SK-MEL-5 (cell line): ENCODE data around the gene PARVB. TPM values are rescaled to one million over a fixed set of nuclear protein-coding genes. Genes with fewer than 3 reads are reported as not detected.

Experiments used
- DNase-seq: peaks from one replicate; pipeline ENCODE4 v3.0.0-alpha.2; 2016; ENCODE audit warnings: low read depth, low spot score
- in situ Hi-C: cut with HindIII; loops from 2 replicates; pipeline ENCODE4 v1.10.0; 2016; ENCODE audit warnings: low sequenced_read_pairs, high pct_unique_total_duplicates, low pct_unique_long_range_greater_than_20kb
- total RNA-seq: library from RNA; depleted of rRNA; stranded (reverse); fragments of >200 nt; shearing (Covaris generic); gene quantifications from 2 replicates; pipeline ENCODE4 v1.2.3, GENCODE V29; 2014

The PARVB gene
- total RNA-seq, 1 experiment from 2014 or later, result 164 TPM

DNA sequence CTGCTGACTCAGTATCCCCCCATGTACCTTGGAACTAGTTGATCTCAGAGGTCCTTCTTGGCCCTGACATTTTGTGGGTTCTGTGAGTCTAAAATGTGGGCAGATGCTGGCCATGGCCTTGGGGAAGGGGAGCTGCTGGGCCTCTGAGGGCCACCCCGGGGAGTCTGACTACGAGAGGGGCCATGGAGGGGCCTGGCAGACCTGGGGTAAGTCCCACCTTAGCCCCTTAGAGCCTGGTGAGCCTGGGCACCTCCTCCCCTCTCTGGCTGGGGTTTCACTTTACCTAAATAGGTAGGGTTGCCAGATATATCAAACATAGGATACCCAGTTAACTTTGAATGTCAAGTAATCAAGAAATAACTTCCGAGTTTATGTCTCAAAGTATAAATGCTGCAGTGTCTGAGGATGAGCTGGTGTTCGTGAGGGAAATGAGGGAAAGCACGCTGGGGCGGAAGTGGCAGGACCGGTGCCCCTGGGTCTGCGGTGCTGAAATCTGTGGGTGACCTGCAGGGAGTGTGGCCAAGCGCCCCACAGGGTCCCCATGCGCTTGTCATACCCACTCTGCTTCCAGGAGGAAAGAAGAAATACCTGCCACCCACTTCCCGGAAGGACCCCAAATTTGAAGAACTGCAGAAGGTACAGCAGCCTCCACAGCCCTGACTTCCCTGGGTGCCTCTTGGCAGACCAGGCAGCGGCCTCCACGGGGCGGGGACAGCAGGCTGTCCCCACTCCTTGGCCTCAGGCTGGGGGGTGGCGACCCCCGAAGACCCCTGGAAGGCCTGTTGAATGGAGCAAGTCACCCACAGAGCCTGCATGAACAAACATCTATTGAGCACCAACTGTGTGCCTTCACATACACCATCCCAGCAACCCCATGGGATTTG is 161.4 kb downstream of the PARVB start:
- no peak for DNase-seq

DNA sequence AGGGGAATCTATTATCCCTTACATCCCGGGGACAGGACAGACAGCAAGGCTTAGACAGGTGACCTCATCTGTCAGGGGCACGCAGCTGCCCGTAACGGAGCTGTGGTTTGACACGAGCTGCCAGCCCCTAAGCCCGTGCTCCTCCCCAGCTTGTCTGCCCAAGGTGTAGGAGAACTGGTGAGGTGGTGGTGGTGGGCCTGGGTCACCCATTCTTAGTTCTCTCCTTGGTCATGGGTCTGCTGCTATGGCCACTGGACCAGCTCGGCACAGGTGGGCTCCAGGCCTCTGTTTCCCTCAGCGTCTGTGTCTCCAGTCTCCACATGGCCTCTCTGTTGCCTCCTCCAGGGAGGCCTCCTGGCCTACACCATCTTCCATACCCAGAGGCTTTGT is 162.0 kb downstream of the PARVB start:
- DNase-seq, result no peak
- in situ Hi-C loops, result no loop called here

More for the DNA sequence above, 161.4 kb downstream of the PARVB start:
- in situ Hi-C loops, result no loop called here

DNA sequence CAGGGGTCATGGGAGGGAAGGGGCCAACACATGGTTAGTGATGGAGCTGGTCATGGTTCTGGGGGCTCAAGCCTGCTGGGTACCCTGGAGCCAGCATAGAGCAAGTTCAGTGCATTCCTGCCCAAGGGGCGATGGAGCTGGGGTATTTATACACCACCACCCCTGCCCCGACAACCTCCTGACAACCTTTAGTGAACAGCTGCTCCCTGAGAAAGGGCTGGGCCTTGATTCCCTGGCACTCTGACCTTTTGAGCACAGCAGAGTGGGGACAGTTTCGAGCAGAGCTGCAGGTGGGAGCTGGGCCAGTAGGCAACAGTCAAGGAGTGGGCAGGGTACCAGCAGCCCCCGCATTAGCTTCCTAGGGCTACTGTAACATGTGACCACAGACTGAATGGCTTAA is 162.6 kb downstream of the PARVB start:
- DNase-seq, result no peak
- in situ Hi-C loops, result no loop called here

DNA sequence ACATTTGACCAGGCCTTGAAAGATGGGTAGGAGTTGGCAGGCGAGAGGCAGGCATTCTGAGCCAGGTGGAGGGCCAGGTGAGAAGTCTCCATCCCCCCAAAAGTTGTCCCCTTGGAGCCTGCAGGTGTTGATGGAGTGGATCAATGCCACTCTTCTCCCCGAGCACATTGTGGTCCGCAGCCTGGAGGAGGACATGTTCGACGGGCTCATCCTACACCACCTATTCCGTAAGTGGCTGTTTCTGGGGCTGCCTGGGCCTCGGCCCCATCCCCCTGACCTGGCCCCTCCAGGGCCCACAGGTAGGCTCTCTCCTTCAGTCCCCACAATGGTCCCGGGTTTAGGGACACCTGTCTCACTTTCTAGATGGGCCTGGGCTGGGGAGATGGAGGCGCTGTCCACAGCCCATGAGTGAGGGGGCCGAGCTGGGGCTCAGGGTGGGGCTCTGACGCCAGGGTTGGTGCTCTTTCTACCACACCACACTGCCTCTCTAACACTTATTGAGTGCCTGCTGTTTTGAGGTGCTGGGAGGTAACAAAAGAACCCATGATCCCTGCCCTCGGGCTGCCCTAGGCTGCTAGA is 163.6 kb downstream of the PARVB start:
- no peak for DNase-seq
- in situ Hi-C loops, result no loop called here

DNA sequence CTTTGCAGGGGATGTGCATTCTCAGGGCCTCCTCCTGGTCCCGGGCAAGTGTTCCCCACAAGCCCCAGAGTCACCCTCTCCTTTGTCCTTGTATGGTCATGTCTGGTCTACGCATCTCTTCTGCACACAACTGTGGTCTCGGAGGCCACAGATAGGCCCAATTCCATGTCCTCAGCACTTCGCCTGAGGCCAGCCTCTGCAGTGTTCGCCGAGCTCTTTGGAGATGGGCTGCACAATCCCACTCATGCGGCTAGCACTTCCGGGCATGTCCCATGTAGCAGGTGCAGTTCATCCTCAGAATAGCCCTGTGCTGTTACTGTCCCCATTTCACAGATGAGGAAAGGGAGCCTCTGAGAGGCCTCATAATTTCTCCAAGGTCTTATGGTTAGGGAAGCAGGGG is 164.2 kb downstream of the PARVB start:
- no peak for DNase-seq
- in situ Hi-C loops, result no loop called here

DNA sequence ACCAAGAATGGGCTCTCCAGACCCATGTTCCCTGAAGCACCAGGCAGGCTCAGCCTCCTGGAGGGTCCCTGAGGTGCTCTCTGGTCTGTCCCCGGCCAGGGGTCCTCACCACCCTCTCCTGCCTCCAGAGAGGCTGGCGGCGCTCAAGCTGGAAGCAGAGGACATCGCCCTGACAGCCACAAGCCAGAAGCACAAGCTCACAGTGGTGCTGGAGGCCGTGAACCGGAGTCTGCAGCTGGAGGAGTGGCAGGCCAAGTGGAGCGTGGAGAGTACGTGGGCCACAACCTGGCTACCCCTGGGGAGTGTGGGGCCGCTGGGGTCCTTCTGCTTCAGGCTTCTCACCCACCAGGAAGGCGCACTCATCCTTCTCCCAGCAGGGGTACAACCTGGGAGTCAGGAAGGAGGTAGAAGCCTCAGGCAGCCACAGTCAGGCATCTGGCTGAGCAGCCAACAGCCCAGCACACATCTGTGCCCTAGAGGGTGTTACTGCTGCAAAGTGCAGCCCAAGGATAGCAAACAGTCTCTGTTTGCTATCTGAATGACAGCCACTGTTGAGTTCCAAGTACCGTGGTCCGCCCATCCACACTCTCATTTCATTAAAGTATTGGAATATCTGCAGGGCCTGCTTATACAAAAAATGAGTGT is 165.0 kb downstream of the PARVB start:
- in situ Hi-C loops, result no loop called here

DNA sequence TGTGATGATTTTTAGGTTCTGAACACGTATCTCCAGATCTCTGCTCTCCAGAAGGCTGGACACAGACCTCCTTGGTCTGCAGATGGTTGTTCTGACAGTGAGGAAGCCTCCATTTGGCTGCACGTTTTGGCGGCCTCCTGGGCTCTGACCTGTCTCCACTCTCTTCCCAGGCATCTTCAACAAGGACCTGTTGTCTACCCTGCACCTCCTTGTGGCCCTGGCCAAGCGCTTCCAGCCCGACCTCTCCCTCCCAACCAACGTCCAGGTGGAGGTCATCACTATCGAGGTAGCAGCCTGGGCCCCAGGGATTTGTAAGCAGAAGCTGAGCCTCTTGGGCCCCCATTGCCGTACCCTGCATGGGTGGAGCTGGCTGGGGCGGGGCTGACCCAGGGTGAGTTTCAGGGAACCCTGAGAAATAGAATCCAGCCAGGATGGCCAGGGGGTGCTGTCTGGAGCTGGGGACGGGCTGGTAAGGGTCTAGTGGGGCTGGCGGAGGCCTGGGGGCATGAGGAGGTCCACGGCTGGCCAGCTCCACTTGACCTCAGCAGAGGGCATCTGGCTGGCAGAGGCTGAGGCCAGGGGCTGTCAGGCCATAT is 166.4 kb downstream of the PARVB start:
- no peak for DNase-seq
- in situ Hi-C loops, result no loop called here

More for the DNA sequence above, 165.0 kb downstream of the PARVB start:
- no peak for DNase-seq

DNA sequence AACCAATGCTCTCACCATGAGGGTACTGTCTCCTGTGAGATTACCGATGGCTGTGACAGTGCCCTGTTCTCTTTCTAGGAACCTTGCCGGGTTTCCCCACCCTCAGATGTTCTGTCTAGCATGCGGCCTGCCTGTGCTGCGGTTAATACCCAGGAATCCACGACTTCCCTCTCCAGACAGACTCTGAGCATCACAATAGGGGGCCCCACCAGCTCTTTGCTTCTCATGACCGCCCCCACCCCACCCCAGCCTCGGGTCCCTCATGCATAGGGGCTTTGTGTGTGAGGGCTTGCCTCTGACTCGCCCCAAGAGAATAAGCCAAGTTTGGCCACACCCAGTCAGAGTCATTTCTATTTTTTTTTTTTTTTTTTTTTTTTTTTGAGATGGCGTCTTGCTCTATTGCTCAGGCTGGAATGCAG is 166.9 kb downstream of the PARVB start:
- in situ Hi-C loops, result no loop called here
- no peak for DNase-seq

DNA sequence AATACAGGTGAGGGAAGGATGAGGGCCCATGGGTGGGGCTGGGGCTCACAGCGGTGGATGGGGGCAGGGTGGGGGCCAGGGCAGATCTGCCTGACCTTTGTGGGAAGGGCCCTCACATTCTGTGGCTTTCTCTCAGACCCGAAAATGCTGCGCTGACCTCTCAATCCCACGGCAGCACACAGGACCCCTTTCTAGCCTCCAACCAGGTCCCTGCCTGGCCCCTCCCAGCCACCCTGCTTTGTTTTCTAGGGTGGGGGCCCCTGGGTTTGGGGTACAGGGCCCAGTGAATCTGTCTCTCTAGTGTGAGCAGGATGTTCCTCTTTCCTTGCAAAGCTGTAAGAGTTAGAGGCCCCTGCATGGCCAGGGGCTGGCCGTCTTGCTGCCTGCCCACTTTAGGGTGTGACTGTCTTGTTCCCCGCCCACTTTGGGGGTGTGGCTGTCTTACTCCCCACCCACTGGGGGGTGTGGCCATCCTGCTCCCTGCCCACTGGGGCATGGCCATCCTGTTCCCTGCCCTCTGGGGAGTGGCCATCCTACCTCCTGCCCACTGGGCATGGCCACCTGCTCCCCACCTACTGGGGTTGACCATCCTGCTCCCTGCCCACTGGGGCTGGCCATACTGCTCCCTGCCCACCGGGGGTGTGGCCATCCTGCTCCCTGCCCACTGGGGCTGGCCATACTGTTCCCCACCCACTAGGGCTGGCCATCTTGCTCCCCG is 168.2 kb downstream of the PARVB start:
- DNase-seq, result peak; percentile 71
- in situ Hi-C loops, result no loop called here

DNA sequence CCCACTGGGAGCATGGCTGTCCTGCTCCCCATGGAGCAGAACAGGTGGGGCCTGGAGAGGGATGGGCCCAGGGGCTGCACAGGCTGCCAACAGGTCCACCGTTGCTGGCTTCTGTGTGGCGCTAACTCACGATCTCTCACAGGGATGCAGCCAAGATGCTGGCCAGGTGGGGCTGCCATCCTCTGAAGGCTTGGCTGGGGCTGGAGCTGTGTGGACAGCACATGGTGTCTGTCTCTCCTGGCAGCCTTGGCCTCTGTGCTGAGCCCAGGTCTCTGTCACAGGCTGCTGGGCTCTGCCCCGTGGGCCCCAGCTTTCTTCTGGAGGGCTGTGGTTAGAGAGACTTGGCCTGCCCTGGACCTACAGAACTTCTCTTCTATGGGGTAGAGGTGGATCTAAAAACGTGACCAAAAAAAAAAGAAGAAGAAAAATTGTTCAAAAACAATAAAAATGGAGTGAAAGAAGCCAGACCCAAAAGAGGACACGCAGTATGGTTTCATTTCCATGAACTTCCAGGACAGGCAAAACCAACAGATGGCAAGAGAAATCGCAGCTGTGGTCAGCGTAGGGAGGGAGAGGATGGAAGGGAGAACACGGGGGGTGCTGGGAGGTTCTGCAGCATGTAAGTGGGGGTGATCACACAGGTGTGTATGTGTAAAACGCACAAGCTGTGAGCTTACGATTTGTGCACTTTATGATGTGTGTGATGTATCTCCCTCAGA is 168.9 kb downstream of the PARVB start:
- in situ Hi-C loops, result no loop called here
- no peak for DNase-seq

DNA sequence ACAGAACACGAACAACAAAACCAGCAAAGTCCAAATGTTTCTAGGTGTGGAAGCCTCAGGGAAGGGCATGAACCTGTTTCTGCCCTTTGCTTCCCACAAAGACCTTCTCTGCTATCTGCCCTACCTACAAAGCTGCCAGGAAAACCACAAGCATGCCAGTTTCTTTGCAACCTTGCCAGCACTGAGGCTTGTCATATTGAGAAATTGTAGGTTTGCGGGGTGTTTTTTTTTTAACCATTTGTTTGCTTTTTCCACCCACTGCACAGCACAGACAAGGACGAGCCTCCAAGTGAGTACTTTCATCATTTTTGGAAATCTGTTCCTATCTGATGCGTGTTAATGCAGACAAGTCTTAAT is 169.4 kb downstream of the PARVB start:
- no peak for DNase-seq
- in situ Hi-C loops, result no loop called here

DNA sequence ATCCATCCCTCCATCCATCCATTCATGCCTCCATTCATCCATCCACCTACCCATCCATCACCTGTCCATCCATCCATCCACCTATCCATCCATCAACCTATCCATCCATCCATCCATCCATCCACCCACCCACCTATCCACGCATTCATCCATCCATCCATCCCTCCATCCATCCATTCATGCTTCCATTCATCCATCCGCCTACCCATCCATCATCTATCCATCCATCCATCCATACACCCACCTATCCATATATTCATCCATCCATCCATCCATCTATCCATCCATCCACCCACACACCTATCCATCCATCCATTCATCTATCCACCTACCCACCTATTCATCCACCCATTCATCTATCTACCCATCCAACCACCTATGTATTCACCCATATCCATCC is 170.5 kb downstream of the PARVB start:
- in situ Hi-C loops, result no loop called here
- no peak for DNase-seq

DNA sequence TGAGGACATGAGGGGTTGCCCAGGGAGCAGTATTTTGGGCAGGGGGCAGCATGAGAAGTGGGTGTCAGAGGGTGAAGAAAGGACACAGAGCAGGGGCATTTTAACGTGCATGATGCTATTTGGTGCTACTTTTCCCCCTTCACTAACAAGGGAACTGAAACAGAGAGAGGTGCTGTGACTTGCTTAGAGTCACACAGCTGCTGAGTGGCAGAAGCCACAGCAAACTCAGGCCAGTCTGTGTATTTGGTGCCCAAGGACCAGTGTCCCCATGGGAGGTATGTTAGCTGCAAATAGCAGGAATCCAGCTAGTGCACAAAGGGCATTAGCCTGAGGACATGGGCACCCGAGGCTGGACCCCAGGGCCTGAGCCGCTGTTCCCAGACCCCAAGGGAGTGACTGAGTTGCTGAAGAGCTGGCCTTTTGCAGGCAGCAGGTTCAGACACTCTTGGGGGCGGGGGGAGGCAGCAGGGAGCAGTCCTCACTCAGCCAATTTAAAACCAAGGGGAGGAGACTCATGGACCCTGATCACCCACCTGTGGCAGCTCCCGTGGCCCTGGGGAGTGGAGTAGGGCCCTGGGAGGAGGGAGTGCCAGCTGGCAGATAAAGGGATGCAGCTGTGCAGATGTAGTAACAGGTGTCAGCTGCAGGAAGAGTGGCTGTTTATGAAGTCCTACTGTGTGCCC is 171.2 kb downstream of the PARVB start:
- no peak for DNase-seq
- in situ Hi-C loops, result no loop called here

DNA sequence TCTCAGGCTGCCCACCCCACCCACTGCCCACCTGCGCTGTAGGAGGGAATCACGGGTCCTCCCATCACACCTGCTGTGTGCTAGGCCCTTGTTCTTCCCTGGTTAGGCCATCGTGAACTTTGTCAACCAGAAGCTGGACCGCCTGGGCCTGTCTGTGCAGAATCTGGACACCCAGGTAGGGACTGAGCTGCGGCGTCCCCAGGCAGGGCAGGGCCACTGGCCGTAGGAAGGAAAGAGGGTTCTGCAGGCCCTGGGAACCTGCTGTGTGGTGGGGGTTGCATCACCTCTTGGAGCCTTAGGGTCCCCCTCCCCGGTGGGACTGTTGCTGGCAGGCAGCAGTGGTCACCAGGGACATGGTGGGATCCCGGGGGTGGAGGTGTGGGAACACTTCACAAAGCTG is 172.1 kb downstream of the PARVB start:
- in situ Hi-C loops, result no loop called here
- DNase-seq, result no peak

DNA sequence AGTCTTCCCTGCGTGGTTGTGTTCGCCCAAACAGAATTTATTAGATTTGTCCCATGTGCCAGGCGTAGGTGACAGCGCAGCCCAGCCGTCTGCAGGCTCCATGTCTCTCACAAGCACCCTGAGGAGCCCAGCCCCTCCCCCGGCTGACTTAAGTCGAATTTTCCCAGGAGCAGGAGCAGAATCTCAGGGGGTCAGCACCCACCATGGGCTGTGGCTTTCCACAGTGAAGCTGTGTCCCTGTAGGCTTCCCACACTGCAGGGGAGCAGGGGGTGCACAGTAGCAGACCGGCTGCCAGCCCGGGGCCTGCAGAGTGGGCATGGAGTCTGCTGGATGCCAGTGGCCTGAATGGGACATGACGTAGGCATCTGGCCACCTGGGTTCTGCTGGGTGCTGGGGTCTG is 172.6 kb downstream of the PARVB start:
- in situ Hi-C loops, result no loop called here

DNA sequence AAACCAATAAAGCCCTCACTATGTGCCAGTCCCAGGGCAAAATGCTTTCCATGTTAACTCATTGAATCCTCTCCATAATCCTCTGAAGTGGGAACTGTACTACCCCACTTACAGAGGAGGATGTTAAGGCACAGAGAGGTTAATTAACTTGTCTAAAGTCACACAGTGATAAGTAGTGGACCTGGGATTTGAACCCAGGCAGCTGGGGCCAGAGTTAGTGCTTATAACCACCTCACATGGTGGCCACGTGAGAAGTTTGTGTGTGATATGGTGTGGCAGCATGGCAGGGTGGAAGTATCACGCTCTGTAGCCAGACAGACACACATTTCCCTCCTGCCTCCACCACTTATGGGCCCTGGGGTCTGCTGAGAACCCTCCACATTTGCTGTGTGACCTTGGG is 173.2 kb downstream of the PARVB start:
- in situ Hi-C loops, result no loop called here

More for the DNA sequence above, 172.6 kb downstream of the PARVB start:
- no peak for DNase-seq

DNA sequence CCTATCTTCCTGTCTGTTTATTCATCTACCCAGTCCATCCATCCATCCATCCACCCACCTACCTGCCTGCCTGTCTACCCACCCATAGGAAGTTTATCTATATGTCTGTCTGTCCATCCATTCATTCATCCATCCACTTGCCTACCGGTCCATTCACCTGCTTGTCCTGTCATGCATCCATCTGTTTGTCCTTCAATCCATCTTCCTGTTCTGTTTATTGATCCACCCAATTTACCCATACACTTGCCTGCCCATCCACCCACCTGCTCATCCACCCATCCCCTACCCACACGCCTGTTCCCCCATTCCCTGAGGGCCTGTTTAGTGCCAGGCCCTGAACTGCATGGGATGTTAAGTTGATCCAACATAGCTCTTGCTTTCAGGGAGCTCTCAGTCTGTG is 175.1 kb downstream of the PARVB start:
- in situ Hi-C loops, result no loop called here
- DNase-seq, result no peak

More for the DNA sequence above, 173.2 kb downstream of the PARVB start:
- no peak for DNase-seq
